Natural killer cell (primary cell): ENCODE measurements around the gene MLPH. TPM values are rescaled to one million over a fixed set of nuclear protein-coding genes. Genes with fewer than 3 reads are reported as not detected.
"Not testable (repeated sequence)": the region's sequence is repeated elsewhere in the genome, so short reads cannot be mapped to it uniquely, and the experiment has no call there.

ENCODE experiments used
- ATAC-seq, 3 donors: fragments of 150-1000 bp in 2 of 3; fragments of 200-7000 bp in 1 of 3; cut with Tn5 transposase; 1 replicate in 1 of 3; 2 replicates in 2 of 3; pipeline ENCODE4 v1.10.0; 2021; ENCODE audit warnings: mild to moderate bottlenecking in 2 of 3, moderate library complexity in 2 of 3
- DNase-seq, 2 donors: peaks; one replicate each; pipeline versions ENCODE4 v3.0.0 to v3.0.0-alpha.2; 2013 to 2021; ENCODE audit warnings: mixed read lengths in 1 of 2
- H3K27ac ChIP-seq: one replicate; pipeline ENCODE4 v1.5.1; 2013; ENCODE audit warnings: mild to moderate bottlenecking, low read length
- H3K27me3 ChIP-seq: one replicate; pipeline ENCODE4 v1.6.1; 2013; ENCODE audit warnings: low read length; ENCODE audit not compliant: control insufficient read depth, insufficient read depth
- H3K36me3 ChIP-seq: one replicate; pipeline ENCODE4 v1.6.1; 2013; ENCODE audit warnings: low read length; ENCODE audit not compliant: control insufficient read depth, insufficient read depth
- H3K4me1 ChIP-seq: one replicate; pipeline ENCODE4 v1.6.1; 2013; ENCODE audit warnings: low read length; ENCODE audit not compliant: control insufficient read depth, insufficient read depth
- H3K4me3 ChIP-seq: one replicate; pipeline ENCODE4 v1.5.1; 2013; ENCODE audit warnings: low read length
- H3K9me3 ChIP-seq: one replicate; pipeline ENCODE4 v1.6.1; 2013; ENCODE audit warnings: low read length; ENCODE audit not compliant: control insufficient read depth, insufficient read depth
- H3K27ac Mint-ChIP-seq, 2 donors: one replicate each; pipeline ENCODE4 v1.8.0; 2022; ENCODE audit warnings: mild to moderate bottlenecking in 2 of 2, mixed read lengths in 2 of 2, moderate library complexity in 1 of 2
- H3K27me3 Mint-ChIP-seq, 2 donors: one replicate each; pipeline ENCODE4 v1.8.0; 2022; ENCODE audit warnings: low read depth in 2 of 2, mixed read lengths in 2 of 2
- H3K36me3 Mint-ChIP-seq: one replicate; pipeline ENCODE4 v1.8.0; 2022; ENCODE audit warnings: mixed read lengths
- H3K4me1 Mint-ChIP-seq, 2 donors: one replicate each; pipeline ENCODE4 v1.8.0; 2022; ENCODE audit warnings: mixed read lengths in 2 of 2
- H3K4me3 Mint-ChIP-seq: one replicate; pipeline ENCODE4 v1.8.0; 2022; ENCODE audit warnings: mild to moderate bottlenecking, moderate library complexity, mixed read lengths
- H3K9me3 Mint-ChIP-seq, 2 donors: one replicate each; pipeline ENCODE4 v1.8.0; 2022; ENCODE audit warnings: mixed read lengths in 2 of 2
- CTCF ChIP-seq: fragments of 200-600 bp; IDR thresholded peaks from one replicate; pipeline ENCODE4 v1.8.0; 2022; ENCODE audit warnings: antibody characterized with exemption
- WGBS: methylation state at CpG from one replicate; pipeline ENCODE4 v1.1.7; 2013; ENCODE audit warnings: missing lambda C conversion rate; ENCODE audit not compliant: insufficient coverage; 5-methylcytosine and 5-hydroxymethylcytosine counted together
- intact Hi-C: fragments of 100-400 bp; cut with micrococcal nuclease; formaldehyde crosslinking; loops from one replicate; pipeline ENCODE4 v1.14.2; 2022
- total RNA-seq, 4 donors: library from RNA; stranded (reverse); fragments of 120-200 nt in 1 of 4; gene quantifications; one replicate each; pipeline versions ENCODE4 v1.2.3 to v1.2.4, GENCODE V29; 2013 to 2022

Gene MLPH
- total RNA-seq, 3 donors from 2014 or later (not counting 1 experiment from before 2014, with no cell fraction given) = not detected

- peaks cover 6% of the 10 kb centered on the region for H3K4me1 ChIP-seq
- Mint-ChIP-seq H3K4me3 (no peak overlapping the region), H3K9me3 (no peaks in the 10 kb centered on the region), H3K4me1 (peaks cover 0 to 16% of the 10 kb centered on the region in 2 donors), H3K27me3 (no peaks in the 10 kb centered on the region), H3K27ac (no peak overlapping the region), H3K36me3 (no peaks in the 10 kb centered on the region)
- no peak overlapping the region for H3K27ac ChIP-seq
- WGBS = 82% methylated on average over 17 of the region's 17 CpGs
- DNase-seq = no peak
- intact Hi-C loops = no loop called here
- no peak overlapping the region for H3K4me3 ChIP-seq
- no peaks in the 10 kb centered on the region for H3K36me3 ChIP-seq
- no peak for ATAC-seq
- H3K27me3 ChIP-seq = no peaks in the 10 kb centered on the region
- H3K9me3 ChIP-seq = no peaks in the 10 kb centered on the region
- no peak for TF ChIP-seq CTCF
These were observed 106.7 kb downstream of the MLPH start for GRCh38 chr2:237593596-237594320.

- no peak for ATAC-seq
- H3K27ac Mint-ChIP-seq = no peak overlapping the region
- 74% methylated on average over 5 of the region's 5 CpGs for WGBS
These were observed 107.4 kb downstream of the MLPH start for GRCh38 chr2:237594514-237594871.

GRCh38 chr2:237595829-237596519 lies 108.9 kb downstream of the MLPH start:
- H3K27ac ChIP-seq, H3K36me3 ChIP-seq, H3K9me3 Mint-ChIP-seq, H3K27ac Mint-ChIP-seq, H3K27me3 ChIP-seq, H3K9me3 ChIP-seq, H3K4me3 Mint-ChIP-seq, intact Hi-C loops, DNase-seq, H3K4me1 ChIP-seq, H3K27me3 Mint-ChIP-seq, H3K36me3 Mint-ChIP-seq, H3K4me3 ChIP-seq, ATAC-seq: not testable (repeated sequence)
- 91% methylated on average over 5 of the region's 5 CpGs for WGBS
- peaks cover 0 to 16% of the 10 kb centered on the region in 2 donors for H3K4me1 Mint-ChIP-seq

More at GRCh38 chr2:237594514-237594871, 107.4 kb downstream of the MLPH start:
- Histone ChIP-seq H3K9me3 (no peaks in the 10 kb centered on the region), H3K4me3 (no peak overlapping the region), H3K27me3 (no peaks in the 10 kb centered on the region), H3K27ac (no peak overlapping the region), H3K4me1 (peaks cover 6% of the 10 kb centered on the region), H3K36me3 (no peaks in the 10 kb centered on the region)
- TF ChIP-seq CTCF = no peak
- intact Hi-C loops = no loop called here
- H3K4me1 Mint-ChIP-seq = peaks cover 0 to 16% of the 10 kb centered on the region in 2 donors
- H3K27me3 Mint-ChIP-seq = no peaks in the 10 kb centered on the region
- H3K4me3 Mint-ChIP-seq = no peak overlapping the region
- no peak for DNase-seq
- H3K36me3 Mint-ChIP-seq = no peaks in the 10 kb centered on the region
- no peaks in the 10 kb centered on the region for H3K9me3 Mint-ChIP-seq

GRCh38 chr2:237596520-237597195 lies 109.6 kb downstream of the MLPH start:
- ATAC-seq = peak in 1 of 3 donors; percentile 46
- 79% methylated on average over 13 of the region's 13 CpGs for WGBS

More at GRCh38 chr2:237596520-237597195, 109.6 kb downstream of the MLPH start:
- H3K9me3 Mint-ChIP-seq = no peaks in the 10 kb centered on the region
- H3K27ac Mint-ChIP-seq = no peak overlapping the region
- no peak overlapping the region for H3K4me3 Mint-ChIP-seq
- no peaks in the 10 kb centered on the region for H3K27me3 Mint-ChIP-seq
- H3K27me3 ChIP-seq = no peaks in the 10 kb centered on the region
- H3K36me3 ChIP-seq = no peaks in the 10 kb centered on the region
- H3K36me3 Mint-ChIP-seq = no peaks in the 10 kb centered on the region
- H3K4me1 Mint-ChIP-seq = peaks cover 0 to 16% of the 10 kb centered on the region in 2 donors
- no peak for TF ChIP-seq CTCF
- peaks cover 2% of the 10 kb centered on the region for H3K4me1 ChIP-seq
- H3K4me3 ChIP-seq = no peak overlapping the region
- intact Hi-C loops = no loop called here
- no peak overlapping the region for H3K27ac ChIP-seq
- no peak for DNase-seq
- H3K9me3 ChIP-seq = no peaks in the 10 kb centered on the region
